Dendritic cell treated with granulocyte-macrophage colony-stimulating factor and Interleukin-4, amounts not matched to agents 40 ng/mL and 50 ng/mL, for 4 days (primary cell): ENCODE results near the gene PAX7.

Source experiments
- H3K27ac Mint-ChIP-seq: one replicate; pipeline ENCODE4 v1.8.0; 2022; ENCODE audit warnings: mild to moderate bottlenecking, mixed read lengths
- H3K27me3 Mint-ChIP-seq: one replicate; pipeline ENCODE4 v1.8.0; 2022; ENCODE audit warnings: mild to moderate bottlenecking, mixed read lengths
- H3K36me3 Mint-ChIP-seq: one replicate; pipeline ENCODE4 v1.8.0; 2022; ENCODE audit warnings: low read depth, mixed read lengths
- H3K4me1 Mint-ChIP-seq: one replicate; pipeline ENCODE4 v1.8.0; 2022; ENCODE audit warnings: low read depth, mixed read lengths
- H3K4me3 Mint-ChIP-seq: one replicate; pipeline ENCODE4 v1.8.0; 2022; ENCODE audit warnings: mild to moderate bottlenecking, moderate library complexity, mixed read lengths
- H3K9me3 Mint-ChIP-seq: one replicate; pipeline ENCODE4 v1.8.0; 2022; ENCODE audit warnings: mixed read lengths
- intact Hi-C: fragments of 100-400 bp; cut with micrococcal nuclease; formaldehyde crosslinking; loops from one replicate; pipeline ENCODE4 v1.15.0; 2022

PAX7 gene

GRCh38 chr1:18606443-18607288, 24.0 kb upstream of the PAX7 start:
- intact Hi-C loops = no loop called here

DNA sequence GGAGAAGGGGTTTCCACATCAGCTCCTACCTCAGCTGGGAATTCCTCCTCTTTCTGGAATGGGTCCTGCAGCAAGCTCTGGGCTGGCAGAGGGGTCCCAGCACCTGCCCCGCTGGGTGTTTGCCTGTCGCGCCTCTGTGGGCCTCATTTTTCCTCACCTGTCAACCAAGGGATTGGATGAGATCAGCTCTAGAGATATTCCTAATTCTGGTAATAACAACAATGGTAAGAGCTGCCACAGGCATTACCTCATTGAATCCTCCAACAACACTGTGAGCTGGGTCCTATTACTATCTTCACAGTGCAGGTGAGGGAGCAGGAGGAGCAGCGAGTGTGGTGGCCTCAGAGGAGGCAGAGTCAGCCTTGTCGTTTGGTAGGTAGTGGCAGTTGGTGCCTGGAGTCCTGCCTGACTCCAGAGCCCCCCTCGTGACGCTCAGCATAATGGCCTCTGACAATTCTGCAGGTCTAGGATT, 23.3 kb upstream of the PAX7 start:
- Mint-ChIP-seq H3K36me3 (no peaks in the 10 kb centered on the region), H3K4me3 (no peak overlapping the region)
- intact Hi-C loops = no loop called here

More at GRCh38 chr1:18606443-18607288, 24.0 kb upstream of the PAX7 start:
- Mint-ChIP-seq H3K27ac (no peak overlapping the region), H3K36me3 (no peaks in the 10 kb centered on the region), H3K4me1 (no peaks in the 10 kb centered on the region), H3K9me3 (no peaks in the 10 kb centered on the region), H3K4me3 (no peak overlapping the region), H3K27me3 (peaks cover 22% of the 10 kb centered on the region)

DNA sequence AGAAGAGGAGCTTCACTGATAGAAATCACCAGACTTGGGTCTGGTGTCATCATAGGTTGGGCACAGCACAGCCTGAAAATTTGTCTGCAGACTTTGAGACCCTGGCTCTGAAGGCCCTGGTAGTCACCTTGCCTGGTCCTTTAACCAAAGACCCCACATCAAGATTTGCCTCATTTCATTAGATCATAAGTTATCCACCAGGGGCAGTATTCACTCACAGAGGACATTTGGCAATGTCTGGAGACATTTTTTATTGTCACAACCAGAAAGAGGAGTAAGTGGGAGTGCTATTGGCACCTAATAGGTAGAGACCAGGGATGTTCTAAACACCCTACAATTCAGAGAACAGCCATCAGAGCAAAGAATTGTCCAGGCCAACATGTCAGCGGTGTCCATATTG, 22.1 kb upstream of the PAX7 start:
- no peaks in the 10 kb centered on the region for H3K4me1 Mint-ChIP-seq
- H3K36me3 Mint-ChIP-seq = no peaks in the 10 kb centered on the region
- H3K27me3 Mint-ChIP-seq = peaks cover 31% of the 10 kb centered on the region
- no peak overlapping the region for H3K4me3 Mint-ChIP-seq
- no peaks in the 10 kb centered on the region for H3K9me3 Mint-ChIP-seq
- intact Hi-C loops = no loop called here
- no peak overlapping the region for H3K27ac Mint-ChIP-seq

More for the DNA sequence above, 23.3 kb upstream of the PAX7 start:
- Mint-ChIP-seq H3K27me3 (peaks cover 28% of the 10 kb centered on the region), H3K4me1 (no peaks in the 10 kb centered on the region), H3K9me3 (no peaks in the 10 kb centered on the region), H3K27ac (no peak overlapping the region)

DNA sequence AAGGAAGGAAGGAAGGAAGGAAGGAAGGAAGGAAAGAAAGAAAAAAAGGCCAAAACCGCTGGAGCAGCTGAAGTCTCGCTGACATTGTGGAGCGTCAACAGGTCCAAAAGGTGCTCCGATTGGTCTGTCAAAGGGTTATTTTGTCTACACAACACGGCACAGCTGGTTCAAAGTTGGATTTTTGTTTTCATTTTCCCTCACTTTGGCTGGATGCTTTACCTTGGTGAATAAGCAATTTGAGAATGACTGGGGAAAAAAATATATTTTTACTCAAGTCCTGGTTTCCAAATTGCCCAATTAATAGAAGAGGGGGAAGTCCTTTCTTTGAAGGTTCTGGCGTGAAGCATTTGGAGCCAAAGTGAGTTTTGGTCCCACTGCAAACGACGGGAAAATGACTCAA, 19.3 kb upstream of the PAX7 start:
- no peak overlapping the region for H3K27ac Mint-ChIP-seq
- H3K4me1 Mint-ChIP-seq = no peaks in the 10 kb centered on the region
- intact Hi-C loops = no loop called here
- no peak overlapping the region for H3K4me3 Mint-ChIP-seq
- H3K27me3 Mint-ChIP-seq = peaks cover 36% of the 10 kb centered on the region
- H3K36me3 Mint-ChIP-seq = no peaks in the 10 kb centered on the region
- no peaks in the 10 kb centered on the region for H3K9me3 Mint-ChIP-seq

GRCh38 chr1:18612073-18612472, 18.6 kb upstream of the PAX7 start:
- intact Hi-C loops = no loop called here
- Mint-ChIP-seq H3K4me1 (no peaks in the 10 kb centered on the region), H3K27me3 (peaks cover 37% of the 10 kb centered on the region), H3K27ac (no peak overlapping the region), H3K4me3 (no peak overlapping the region), H3K9me3 (no peaks in the 10 kb centered on the region), H3K36me3 (no peaks in the 10 kb centered on the region)

DNA sequence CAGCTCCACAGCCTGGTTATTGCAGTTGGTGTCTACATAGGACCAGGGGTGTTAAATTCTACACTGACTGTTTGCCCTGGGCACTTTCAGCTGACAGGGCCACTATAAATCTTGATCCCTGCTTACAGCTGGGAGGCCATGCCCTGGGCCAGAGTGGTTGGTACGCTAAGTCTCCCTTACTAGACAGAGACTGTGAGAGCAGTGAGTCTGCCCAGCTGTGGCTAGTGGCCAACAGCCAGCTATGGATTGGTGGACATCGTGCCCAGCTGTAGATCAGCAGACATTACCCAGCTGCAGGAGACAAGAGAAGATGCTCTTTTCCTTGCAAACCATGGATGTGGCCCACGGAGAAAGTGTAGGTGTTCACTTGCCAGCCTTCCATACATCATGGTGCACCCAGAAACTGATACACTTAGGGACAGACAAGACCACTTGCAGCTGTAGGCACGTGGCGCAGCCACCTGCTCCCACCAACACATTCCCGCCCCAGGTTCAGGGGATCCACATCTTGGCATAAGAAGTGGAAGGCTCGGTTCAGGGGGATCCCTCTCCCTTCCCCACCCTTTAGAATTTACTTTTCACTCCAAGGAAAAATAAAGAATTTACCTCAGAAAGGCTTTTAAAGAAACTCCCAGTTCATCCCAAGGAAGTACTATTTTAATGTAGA, 16.4 kb upstream of the PAX7 start:
- H3K4me1 Mint-ChIP-seq = no peaks in the 10 kb centered on the region
- no peak overlapping the region for H3K27ac Mint-ChIP-seq
- no peaks in the 10 kb centered on the region for H3K36me3 Mint-ChIP-seq
- peaks cover 42% of the 10 kb centered on the region for H3K27me3 Mint-ChIP-seq
- H3K9me3 Mint-ChIP-seq = no peaks in the 10 kb centered on the region
- intact Hi-C loops = no loop called here
- H3K4me3 Mint-ChIP-seq = no peak overlapping the region

- Mint-ChIP-seq H3K9me3 (no peaks in the 10 kb centered on the region), H3K4me1 (no peaks in the 10 kb centered on the region), H3K36me3 (no peaks in the 10 kb centered on the region), H3K4me3 (no peak overlapping the region), H3K27me3 (peaks cover 35% of the 10 kb centered on the region), H3K27ac (no peak overlapping the region)
- intact Hi-C loops = no loop called here
Measured at GRCh38 chr1:18618546-18619466, 11.8 kb upstream of the PAX7 start.

DNA sequence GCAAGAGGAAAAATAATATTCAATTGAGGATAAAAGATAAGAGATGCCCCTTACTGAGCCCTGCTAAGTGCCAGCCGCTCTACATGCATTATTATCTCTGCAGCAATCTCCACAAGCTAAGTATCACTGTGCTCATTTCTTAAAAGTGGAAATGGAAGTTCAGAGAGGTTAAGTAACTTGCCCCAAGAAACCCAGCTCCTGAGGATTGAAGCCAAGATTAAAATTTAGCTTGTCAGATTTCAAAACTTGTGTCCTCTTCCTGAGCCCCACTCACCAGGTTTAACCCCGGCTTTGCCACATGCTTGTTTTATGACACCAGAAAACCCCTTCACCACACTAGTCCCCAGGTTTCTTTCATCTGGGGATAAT, 11.2 kb upstream of the PAX7 start:
- Mint-ChIP-seq H3K9me3 (no peaks in the 10 kb centered on the region), H3K27ac (no peak overlapping the region), H3K36me3 (no peaks in the 10 kb centered on the region), H3K4me3 (no peak overlapping the region), H3K27me3 (peaks cover 37% of the 10 kb centered on the region), H3K4me1 (no peaks in the 10 kb centered on the region)
- intact Hi-C loops = no loop called here

- Mint-ChIP-seq H3K4me3 (no peak overlapping the region), H3K9me3 (no peaks in the 10 kb centered on the region), H3K27me3 (peaks cover 88% of the 10 kb centered on the region), H3K4me1 (no peaks in the 10 kb centered on the region), H3K36me3 (no peaks in the 10 kb centered on the region), H3K27ac (no peak overlapping the region)
- intact Hi-C loops = no loop called here
Measured at GRCh38 chr1:18628511-18628910, 2.1 kb upstream of the PAX7 start.

DNA sequence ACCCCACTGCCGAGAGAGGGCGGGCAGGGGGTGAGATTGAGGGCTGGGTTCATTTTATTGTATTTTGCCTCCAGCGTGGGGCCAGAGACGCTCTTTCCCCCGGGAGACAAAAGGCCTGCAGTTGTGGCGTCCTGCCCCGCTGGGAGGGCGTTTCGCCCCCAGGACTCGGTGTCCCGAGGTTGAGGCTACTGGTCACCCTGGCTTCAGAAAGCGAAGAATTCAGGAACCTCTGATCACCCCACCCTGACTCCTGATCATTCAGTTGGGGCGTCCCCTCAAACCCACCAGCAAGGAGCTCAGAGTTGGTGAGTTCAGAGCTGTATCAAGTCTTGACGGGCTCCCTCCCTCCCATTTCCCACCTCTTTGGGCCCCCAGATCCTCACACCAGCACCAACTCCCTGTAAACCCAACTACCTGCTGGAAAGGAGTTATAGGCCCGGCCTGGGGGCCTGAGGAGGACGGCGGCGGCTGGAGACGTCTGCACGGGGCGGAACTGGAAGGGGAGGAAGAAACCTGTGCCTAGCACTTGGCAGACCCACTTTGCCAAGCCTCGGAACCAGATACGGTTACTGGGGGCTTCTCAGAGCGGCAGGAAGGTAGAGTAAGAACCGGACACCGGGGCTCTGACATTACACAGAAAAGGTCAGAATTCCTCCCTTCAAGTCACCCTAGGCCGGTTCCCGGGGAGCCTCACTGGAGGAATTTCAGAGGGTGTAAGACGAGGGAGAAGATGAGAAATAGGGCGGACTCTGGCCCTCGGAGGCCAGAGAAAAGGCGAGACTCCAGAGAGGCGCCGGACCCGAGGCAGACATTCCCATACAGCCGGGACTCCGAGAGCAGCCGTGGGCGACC, 761 bp upstream of the PAX7 start:
- Mint-ChIP-seq H3K27ac (no peak overlapping the region), H3K4me1 (no peaks in the 10 kb centered on the region), H3K27me3 (peaks cover 93% of the 10 kb centered on the region), H3K4me3 (no peak overlapping the region), H3K36me3 (no peaks in the 10 kb centered on the region), H3K9me3 (no peaks in the 10 kb centered on the region)
- intact Hi-C loops = no loop called here

DNA sequence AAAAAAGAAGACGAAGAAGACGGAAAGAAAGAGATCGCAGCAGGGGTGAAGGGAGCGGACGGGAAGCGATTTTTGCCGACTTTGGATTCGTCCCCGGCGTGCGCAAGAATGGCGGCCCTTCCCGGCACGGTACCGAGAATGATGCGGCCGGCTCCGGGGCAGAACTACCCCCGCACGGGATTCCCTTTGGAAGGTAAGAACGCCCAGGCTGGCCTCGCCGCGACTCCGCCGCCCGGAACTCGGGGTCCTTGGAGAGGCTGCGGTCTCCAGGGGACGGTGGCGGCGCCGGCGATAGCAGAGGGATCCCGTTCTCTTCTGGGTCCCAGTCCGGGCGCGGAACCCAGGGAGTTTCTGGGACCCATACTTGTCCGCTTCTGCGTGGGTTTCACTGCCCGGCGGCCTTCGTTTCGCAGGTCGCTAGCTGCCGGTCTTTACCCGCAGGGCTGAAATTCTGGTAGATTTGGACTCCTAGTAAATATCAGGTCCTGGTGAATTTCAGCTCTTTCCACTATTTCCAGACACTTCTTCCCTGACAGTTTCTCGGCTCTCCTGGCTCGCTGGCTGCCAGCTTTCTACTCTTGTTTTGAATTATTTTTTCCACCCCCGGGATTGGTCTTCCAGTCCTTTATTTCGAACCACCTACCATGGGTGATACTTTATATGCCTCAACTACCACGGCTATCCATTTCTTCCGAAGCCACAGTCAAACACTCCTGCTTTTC, 1.0 kb downstream of the PAX7 start:
- Mint-ChIP-seq H3K9me3 (no peaks in the 10 kb centered on the region), H3K27me3 (peaks cover 93% of the 10 kb centered on the region), H3K36me3 (no peaks in the 10 kb centered on the region), H3K4me3 (no peak overlapping the region), H3K4me1 (no peaks in the 10 kb centered on the region), H3K27ac (no peak overlapping the region)
- intact Hi-C loops = no loop called here

DNA sequence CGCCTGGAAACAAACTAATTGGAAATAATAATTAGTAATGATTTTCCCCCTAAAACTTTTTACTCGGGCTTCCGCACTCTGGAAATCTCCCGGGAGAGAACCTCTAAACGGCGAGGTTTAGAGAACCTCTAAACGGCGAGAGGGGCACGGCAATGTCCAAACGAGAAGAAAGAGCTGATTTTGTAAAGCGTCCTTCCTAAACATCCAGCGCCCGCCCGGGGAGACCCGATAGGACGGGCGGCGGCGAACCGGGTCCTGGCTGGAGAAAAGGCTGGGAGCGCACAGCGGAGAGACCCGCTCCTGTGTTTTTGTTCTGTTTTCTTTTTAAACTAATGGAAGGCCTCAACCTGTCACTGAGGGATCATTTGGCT, 1.6 kb downstream of the PAX7 start:
- Mint-ChIP-seq H3K4me3 (no peak overlapping the region), H3K9me3 (no peaks in the 10 kb centered on the region), H3K4me1 (no peaks in the 10 kb centered on the region), H3K36me3 (no peaks in the 10 kb centered on the region), H3K27ac (no peak overlapping the region), H3K27me3 (peaks cover 97% of the 10 kb centered on the region)
- intact Hi-C loops = no loop called here
